ENCODE results near the gene PPP2R5D. TPM values are rescaled to one million over a fixed set of nuclear protein-coding genes. Genes with fewer than 3 reads are reported as not detected.
A peak's percentile ranks its signal among the peaks of the same experiment; 100 is the strongest.

Gene PPP2R5D
- 38.6 and 59.6 TPM in 2 replicates for total RNA-seq (2011; cell fraction: chromatin; rRNA removed; ENCODE audit: low replicate concordance)
- total RNA-seq (2011; cell fraction: nucleolus; rRNA removed) = 30.7 and 31.6 TPM in 2 replicates
- 27.2 and 28.7 TPM in 2 replicates for total RNA-seq (2011; cell fraction: nucleoplasm; rRNA removed)
- total RNA-seq (2014; rRNA removed) (45.2 and 50.5 TPM in 2 replicates), total RNA-seq (2014; rRNA removed; fragmentation: Illumina TruSeq; extraction: Trizol) (35.3 and 36.3 TPM in 2 replicates), total RNA-seq (2015; rRNA removed; fragmentation: Illumina TruSeq; extraction: Trizol) (37.4 and 37.7 TPM in 2 replicates), total RNA-seq (2021) (45.3 and 45.5 TPM in 2 replicates), polyA plus RNA-seq (2011; rRNA removed) (55.5 and 63.3 TPM in 2 replicates), polyA plus RNA-seq (2014; fragmentation: Illumina TruSeq; extraction: Trizol) (68.8 and 96.1 TPM in 2 replicates), polyA plus RNA-seq (2014; fragmentation: Nextera tagmentation; extraction: Ambion mirVana) (1 to 10 TPM; 1.3 to 1.9 TPM), polyA plus RNA-seq (2014; rRNA removed) (36.6 and 38.4 TPM in 2 replicates), polyA minus RNA-seq (2011; rRNA and poly(A)+ RNA removed) (68.3 and 79.2 TPM in 2 replicates), Bru-seq, nascent RNA (percentile 66 among the genes with signal in this experiment), BruChase-seq, experiment 1, labeled RNA remaining after a 2-hour chase (percentile 68 among the genes with signal in this experiment), BruChase-seq, experiment 2, labeled RNA remaining after a 6-hour chase (percentile 72 among the genes with signal in this experiment)
- 54.5 and 68.2 TPM in 2 replicates for polyA plus RNA-seq (2011; cell fraction: cytosol; rRNA removed)
- polyA plus RNA-seq (2011; cell fraction: nucleus; rRNA removed) = 67.6 and 72.7 TPM in 2 replicates
- 38.2 and 39.5 TPM in 2 replicates for polyA plus RNA-seq (2012)
- polyA minus RNA-seq (2011; cell fraction: cytosol; rRNA and poly(A)+ RNA removed) = 33.3 and 34.8 TPM in 2 replicates
- 7.9 and 13.9 TPM in 2 replicates for polyA minus RNA-seq (2011; cell fraction: nucleus; rRNA and poly(A)+ RNA removed)
- long read RNA-seq, experiment 1, transcript PPP2R5D-208 (16 exons, 3,044 nt) = major isoform, 8 of 157 reads
- long read RNA-seq, experiment 1, partial matches to known transcripts = 90 of 157 reads
- long read RNA-seq, experiment 1, other reads (novel, unspliced or antisense) = 58 of 157 reads
- long read RNA-seq, experiment 2, transcript PPP2R5D-208 (16 exons, 3,044 nt) = major isoform, 38 of 60 reads
- long read RNA-seq, experiment 2, partial matches to known transcripts = 19 of 60 reads
- long read RNA-seq, experiment 2, other reads (novel, unspliced or antisense) = 3 of 60 reads
- long read RNA-seq, experiment 3, transcript PPP2R5D-208 (16 exons, 3,044 nt) = major isoform, 13 of 24 reads
- long read RNA-seq, experiment 3, partial matches to known transcripts = 7 of 24 reads
- long read RNA-seq, experiment 3, other reads (novel, unspliced or antisense) = 4 of 24 reads

DNA sequence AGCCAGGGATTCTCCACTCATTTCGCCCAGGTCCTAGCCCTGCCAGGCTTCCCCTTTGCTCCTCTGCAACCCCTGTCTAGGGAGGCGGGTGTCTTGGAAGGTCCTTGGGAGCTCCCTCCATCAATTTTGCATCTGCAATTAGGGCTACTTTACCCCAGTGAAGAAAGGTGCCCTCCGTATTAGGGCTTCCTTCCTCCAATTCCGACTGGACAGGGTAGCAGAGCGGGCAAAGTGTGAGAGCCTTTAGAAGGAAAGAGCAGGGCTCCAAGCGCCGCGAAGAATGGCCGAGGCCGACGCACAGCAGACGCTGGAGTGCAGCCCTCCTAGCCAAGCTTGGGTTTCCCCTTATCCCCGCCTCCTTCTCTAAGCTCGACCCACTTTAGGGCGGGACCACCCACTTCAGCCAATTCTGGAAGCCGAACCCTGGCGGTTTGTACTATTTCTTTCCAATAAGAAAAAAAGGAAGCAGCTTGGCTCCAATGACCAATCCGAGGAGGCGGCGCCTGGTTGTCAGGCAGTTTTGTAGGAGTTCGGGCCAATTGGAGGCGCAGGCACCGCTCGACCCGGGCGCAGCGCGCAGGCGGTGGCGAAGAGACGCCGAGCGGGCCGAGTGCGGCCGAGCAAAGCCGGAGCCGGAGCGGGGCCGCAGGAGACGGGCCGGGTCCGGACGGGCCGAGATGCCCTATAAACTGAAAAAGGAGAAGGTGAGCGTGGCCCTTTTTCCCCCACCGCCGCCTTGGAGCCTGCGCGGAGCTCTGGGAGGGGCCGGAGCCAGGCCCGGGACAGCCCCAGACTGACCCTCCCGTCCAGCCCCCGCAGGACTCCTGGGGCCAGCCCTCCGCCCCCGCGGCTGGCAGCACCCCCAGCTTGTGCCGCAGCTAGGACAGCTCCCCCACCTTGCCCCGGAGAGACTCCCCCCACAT is at the start of gene PPP2R5D:
PPP2R5D (plus strand) TSS at position 570 of the 923 bp plus-strand sequence; CDS start at position 678, 108 bp downstream.
- WGBS (ENCODE audit: insufficient coverage, low coverage, missing lambda C conversion rate) = under 1% methylated on average over 57 of the region's 59 CpGs
- DNase-seq (ENCODE audit: extremely low read depth in 1 of 4, low spot score in 3 of 4) (peak; percentile 93 to 100 (median 96)), ATAC-seq (peak; percentile 96), FAIRE-seq (peak; percentile 99)
- peaks cover 12% of the 10 kb centered on the region for H3K9me1 ChIP-seq (ENCODE audit: control insufficient read depth, insufficient read depth, low read length)
- H3K4me2 ChIP-seq (ENCODE audit: insufficient read depth, low read length) = peak within 1 kb of the TSS; percentile 93
- peak within 1 kb of the TSS; percentile 64 for H3K4me3 ChIP-seq
- H3K27ac ChIP-seq (ENCODE audit: extremely low read depth, low read depth, low read length) = peak within 1 kb of the TSS; percentile 69
- peaks cover 33% of the 10 kb centered on the region for H3K79me2 ChIP-seq (ENCODE audit: control insufficient read depth, insufficient read depth, low read length)
- no peaks in the 10 kb centered on the region for H3K27me3 ChIP-seq (ENCODE audit: control insufficient read depth in 2 of 2, insufficient read depth in 2 of 2, low read length in 2 of 2)
- CTCF ChIA-PET (ENCODE audit: low intra/inter-chr PET ratio) = no interaction called here
- peaks cover 20% of the 10 kb centered on the region for H3K36me3 ChIP-seq (ENCODE audit: control insufficient read depth, insufficient read depth, low read length)
- peak within 1 kb of the TSS; percentile 72 to 94 for H3K9ac ChIP-seq (ENCODE audit: insufficient read depth in 1 of 2, low read depth in 2 of 2, low read length in 2 of 2)
- no peaks in the 10 kb centered on the region for H3K9me3 ChIP-seq (replicated peaks; ENCODE audit: control insufficient read depth, insufficient read depth, low read depth, low read length)
- H3K4me1 ChIP-seq (replicated peaks in 1 of 2; ENCODE audit: control insufficient read depth in 2 of 2, insufficient read depth in 2 of 2, low read length in 2 of 2) = peaks cover 38 to 39% of the 10 kb centered on the region in 2 experiments
- POLR2A ChIA-PET = interaction anchor here (0.5 to 2.0 kb wide), 21 partner anchors 9 to 423 kb away, joined by 3 to 23 read pairs (median 4); partner anchors contain the start of genes KLC4, KLHDC3, MEA1 and MRPL2
- intact Hi-C loops (cut with micrococcal nuclease) (no loop called here), in situ Hi-C loops (cut with MboI) (no loop called here)
- BruUV-seq (replicated peaks) = no TSS peak
- peaks cover 11% of the 10 kb centered on the region for H4K20me1 ChIP-seq (replicated peaks; ENCODE audit: control insufficient read depth, insufficient read depth, low read length)
- H2AFZ ChIP-seq (ENCODE audit: low read depth, low read length) = peak within 1 kb of the TSS; percentile 93
- TF ChIP-seq HNRNPUL1 (IDR thresholded peaks at IDR 0.05; ENCODE audit: low read length) (no peak), CREB1 (IDR thresholded peaks at IDR 0.05) (peak; percentile 49; the same call in 1 of the 2 replicates), CREB1 (CRISPR knock-in tag; IDR thresholded peaks at IDR 0.05) (peak; percentile 59; the same call in 1 of the 2 replicates), NFYB (IDR thresholded peaks at IDR 0.05; ENCODE audit: extremely low read depth, insufficient read length) (peak; percentile 88), ZBTB8A (IDR thresholded peaks at IDR 0.05; ENCODE audit: partially characterized antibody) (no peak), NR3C1 (CRISPR knock-in tag; IDR thresholded peaks at IDR 0.05) (no peak), MXI1 (IDR thresholded peaks at IDR 0.05; ENCODE audit: low read depth, low read length) (no peak), KDM5B (IDR thresholded peaks at IDR 0.05; ENCODE audit: insufficient replicate concordance, low read depth, low read length) (peak; percentile 96), BDP1 (IDR thresholded peaks at IDR 0.05; ENCODE audit: insufficient read depth, insufficient read length) (no peak), ZNF444 (CRISPR knock-in tag; IDR thresholded peaks at IDR 0.05) (no peak), NFXL1 (CRISPR knock-in tag; IDR thresholded peaks at IDR 0.05) (no peak), PBX2 (CRISPR knock-in tag; IDR thresholded peaks at IDR 0.05; ENCODE audit: low read depth) (no peak), PBX2 (tag; conservative IDR thresholded peaks at IDR 0.05; ENCODE audit: low read depth) (no peak)

All from K562 (cell line).